Kidney epithelial cell (primary cell): ENCODE results near the gene SGSM1. TPM values are rescaled to one million over a fixed set of nuclear protein-coding genes. Genes with fewer than 3 reads are reported as not detected.

ENCODE experiments used
- DNase-seq: peaks from one replicate; pipeline ENCODE4 v3.0.0-alpha.2; 2010; ENCODE audit warnings: low read depth
- H3K27me3 ChIP-seq: 2 replicates; pipeline ENCODE4 v1.6.0; 2011; ENCODE audit warnings: low read length; ENCODE audit not compliant: control insufficient read depth, insufficient read depth
- H3K36me3 ChIP-seq: 2 replicates; pipeline ENCODE4 v1.5.1; 2011; ENCODE audit warnings: low read length; ENCODE audit not compliant: control insufficient read depth, insufficient read depth
- H3K4me3 ChIP-seq: 2 replicates; pipeline ENCODE4 v1.5.1; 2011; ENCODE audit warnings: low read depth, mild to moderate bottlenecking, control low read depth, low read length
- total RNA-seq: library from RNA; depleted of rRNA; stranded (reverse); fragments of >200 nt; gene quantifications from 2 replicates; pipeline ENCODE4 v1.2.3, GENCODE V29; 2015
- TF ChIP-seq, protein P1 (sequence below): IDR thresholded peaks from 2 replicates; pipeline ENCODE4 v1.5.1; 2011; ENCODE audit warnings: mild to moderate bottlenecking, moderate library complexity, low read length, control low read depth, inconsistent platforms; ENCODE audit not compliant: insufficient read depth, poor library complexity, severe bottlenecking

The SGSM1 gene
- total RNA-seq, 1 donor from 2014 or later, result 0.25 TPM

DNA sequence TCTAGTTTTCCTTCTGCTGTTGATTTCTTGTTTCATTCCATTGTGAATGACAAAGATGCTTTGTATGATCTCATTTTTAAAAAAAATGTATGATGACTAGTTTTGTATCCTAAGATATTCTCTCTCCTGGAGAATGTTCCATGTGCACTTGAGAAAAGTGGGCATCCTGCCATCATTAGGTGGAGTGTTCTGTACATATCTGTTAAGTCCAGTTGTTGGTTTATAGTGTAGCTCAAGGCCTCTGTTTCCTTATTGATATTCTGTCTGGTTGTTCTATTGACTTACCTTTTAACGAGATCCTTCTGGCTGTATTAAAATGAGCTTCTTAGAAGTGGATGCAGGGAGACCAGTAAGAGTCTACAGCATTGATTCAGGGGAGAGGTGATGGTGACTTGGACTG is 35.2 kb downstream of the SGSM1 start:
- H3K36me3 ChIP-seq, result no peaks in the 10 kb centered on the region
- H3K27me3 ChIP-seq, result no peaks in the 10 kb centered on the region
- no peak overlapping the region for H3K4me3 ChIP-seq
- TF ChIP-seq, protein P1, sequence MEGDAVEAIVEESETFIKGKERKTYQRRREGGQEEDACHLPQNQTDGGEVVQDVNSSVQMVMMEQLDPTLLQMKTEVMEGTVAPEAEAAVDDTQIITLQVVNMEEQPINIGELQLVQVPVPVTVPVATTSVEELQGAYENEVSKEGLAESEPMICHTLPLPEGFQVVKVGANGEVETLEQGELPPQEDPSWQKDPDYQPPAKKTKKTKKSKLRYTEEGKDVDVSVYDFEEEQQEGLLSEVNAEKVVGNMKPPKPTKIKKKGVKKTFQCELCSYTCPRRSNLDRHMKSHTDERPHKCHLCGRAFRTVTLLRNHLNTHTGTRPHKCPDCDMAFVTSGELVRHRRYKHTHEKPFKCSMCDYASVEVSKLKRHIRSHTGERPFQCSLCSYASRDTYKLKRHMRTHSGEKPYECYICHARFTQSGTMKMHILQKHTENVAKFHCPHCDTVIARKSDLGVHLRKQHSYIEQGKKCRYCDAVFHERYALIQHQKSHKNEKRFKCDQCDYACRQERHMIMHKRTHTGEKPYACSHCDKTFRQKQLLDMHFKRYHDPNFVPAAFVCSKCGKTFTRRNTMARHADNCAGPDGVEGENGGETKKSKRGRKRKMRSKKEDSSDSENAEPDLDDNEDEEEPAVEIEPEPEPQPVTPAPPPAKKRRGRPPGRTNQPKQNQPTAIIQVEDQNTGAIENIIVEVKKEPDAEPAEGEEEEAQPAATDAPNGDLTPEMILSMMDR, result no peak
- no peak for DNase-seq

DNA sequence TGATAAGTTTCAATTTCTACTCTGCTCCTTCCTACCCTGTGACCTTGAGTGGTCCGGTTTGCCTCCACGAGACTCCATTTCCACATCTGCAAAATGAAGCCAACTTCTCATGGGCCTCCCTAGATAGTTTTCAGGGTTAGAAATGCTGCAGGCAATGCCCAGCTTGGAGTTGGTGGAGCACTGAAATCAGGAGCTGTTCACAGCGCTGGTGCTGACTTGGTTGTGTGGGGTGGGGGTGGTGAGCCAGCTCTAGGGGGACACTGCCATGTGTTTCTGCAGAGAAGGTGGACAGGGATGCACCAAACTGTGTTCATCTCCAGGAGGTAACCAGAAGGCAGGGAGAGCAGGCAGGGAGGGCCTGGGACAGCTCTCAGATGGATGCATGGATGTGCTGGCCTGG is 37.0 kb downstream of the SGSM1 start:
- TF ChIP-seq, protein P1, result no peak
- no peak for DNase-seq
- H3K27me3 ChIP-seq, result no peaks in the 10 kb centered on the region

DNA sequence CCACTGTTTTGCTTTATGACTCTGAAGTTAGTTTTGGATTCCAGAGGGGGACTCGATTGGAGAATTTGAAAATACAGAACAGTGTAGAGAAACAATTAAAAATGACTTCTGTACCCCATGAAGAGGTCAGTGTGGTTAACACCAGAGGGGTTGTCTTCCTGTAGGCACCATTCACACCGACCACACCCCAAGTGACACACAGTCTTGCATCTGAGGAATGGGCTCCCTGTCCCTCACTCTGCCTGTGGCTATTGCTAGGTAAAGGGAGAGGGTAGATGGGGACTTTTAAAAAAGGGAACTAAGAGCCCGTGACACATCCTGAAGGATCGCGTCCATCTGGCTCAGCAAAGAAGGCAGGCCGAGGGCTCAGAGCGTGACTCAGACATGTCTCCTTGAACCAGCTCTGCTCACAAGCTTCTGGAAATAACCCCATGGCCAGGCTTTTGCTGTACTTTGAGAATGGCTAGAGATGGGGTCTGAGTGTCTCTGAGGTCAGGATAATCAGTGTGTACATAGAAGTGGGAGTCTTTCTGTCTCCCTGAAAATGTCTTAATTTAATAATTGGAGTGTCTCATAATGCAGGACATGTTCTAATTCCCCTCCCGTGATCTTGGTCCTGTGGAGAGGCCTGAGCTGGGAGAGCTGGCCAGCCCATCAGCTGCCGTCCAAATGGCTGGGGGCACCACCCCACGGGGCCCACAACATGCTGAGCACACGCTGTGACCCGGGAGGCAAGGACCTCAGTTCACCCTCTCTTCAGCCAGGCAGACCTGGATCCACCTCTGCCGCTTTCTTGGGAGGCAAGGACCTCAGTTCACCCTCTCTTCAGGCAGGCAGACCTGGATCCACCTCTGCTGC is 39.3 kb downstream of the SGSM1 start:
- no peak for DNase-seq
- Histone ChIP-seq H3K36me3 (no peaks in the 10 kb centered on the region), H3K27me3 (no peaks in the 10 kb centered on the region), H3K4me3 (no peak overlapping the region)
- TF ChIP-seq, protein P1, result no peak

More for the DNA sequence above, 37.0 kb downstream of the SGSM1 start:
- Histone ChIP-seq H3K4me3 (no peak overlapping the region), H3K36me3 (no peaks in the 10 kb centered on the region)

DNA sequence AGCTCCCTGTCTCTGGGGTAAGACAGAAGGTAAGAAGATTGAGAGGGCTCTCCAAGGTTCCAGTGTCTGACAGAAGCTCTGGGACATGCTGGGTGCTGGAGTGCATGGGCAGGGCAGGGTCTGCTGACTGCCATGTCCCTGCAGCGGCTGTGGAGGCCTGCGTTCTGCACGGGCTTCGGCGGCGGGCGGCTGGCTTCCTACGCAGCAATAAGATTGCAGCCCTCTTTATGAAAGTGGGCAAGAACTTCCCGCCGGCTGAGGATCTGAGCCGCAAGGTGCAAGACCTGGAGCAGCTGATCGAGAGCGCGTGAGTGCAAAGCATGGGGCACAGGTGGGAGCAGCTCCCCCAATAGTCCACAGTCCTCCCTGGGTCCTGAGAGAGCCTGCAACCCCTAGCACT is 41.5 kb downstream of the SGSM1 start:
- Histone ChIP-seq H3K27me3 (no peaks in the 10 kb centered on the region), H3K4me3 (no peak overlapping the region), H3K36me3 (no peaks in the 10 kb centered on the region)
- TF ChIP-seq, protein P1, result no peak
- DNase-seq, result no peak

DNA sequence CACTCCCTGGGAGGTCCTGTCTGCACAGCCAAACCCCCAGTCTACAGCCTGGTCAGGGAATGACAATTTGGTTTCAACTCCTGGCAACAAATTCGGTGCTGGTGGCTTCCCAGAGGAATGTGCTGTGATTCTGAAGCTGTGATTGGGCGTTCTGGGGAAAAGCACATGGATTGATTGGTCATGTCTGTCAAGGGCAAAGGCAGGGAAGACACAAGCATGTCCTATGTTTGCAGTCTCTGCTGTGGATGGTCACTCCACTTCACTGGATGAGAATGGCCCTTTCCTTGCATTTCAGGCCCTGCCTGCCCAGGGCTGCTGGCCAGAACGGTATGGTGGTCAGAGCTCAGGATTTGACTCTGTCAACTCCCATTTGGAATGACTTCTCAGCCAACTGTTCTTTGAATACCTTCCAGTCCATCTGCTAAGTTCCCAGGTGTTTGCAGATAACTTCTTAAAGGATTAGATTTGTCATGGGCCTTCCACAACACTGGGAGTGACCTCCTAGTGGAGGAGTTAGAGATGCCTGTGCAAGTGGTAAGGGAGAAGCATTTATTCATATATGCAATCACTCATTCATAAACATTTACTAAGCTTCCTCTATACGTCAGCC is 42.7 kb downstream of the SGSM1 start:
- TF ChIP-seq, protein P1, result no peak
- no peak for DNase-seq
- H3K36me3 ChIP-seq, result no peaks in the 10 kb centered on the region
- H3K27me3 ChIP-seq, result no peaks in the 10 kb centered on the region
- H3K4me3 ChIP-seq, result no peak overlapping the region

DNA sequence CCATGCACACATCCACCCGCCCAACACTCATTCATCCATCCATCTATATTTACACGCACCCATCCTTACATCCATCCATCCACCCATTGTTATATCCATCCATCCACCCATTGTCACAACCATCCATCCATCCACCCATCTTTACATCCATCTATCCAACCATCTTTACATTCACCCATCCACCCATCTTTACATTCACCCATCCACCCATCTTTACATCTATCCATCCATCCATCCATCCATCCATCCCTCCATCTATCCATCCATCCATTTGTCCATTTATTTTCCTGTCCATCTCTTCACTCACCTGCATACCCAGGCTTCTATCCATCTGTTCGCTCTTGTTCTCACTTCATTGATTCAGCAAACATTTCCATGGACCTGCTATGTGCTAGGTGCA is 49.8 kb downstream of the SGSM1 start:
- TF ChIP-seq, protein P1, result no peak
- Histone ChIP-seq H3K4me3 (no peak overlapping the region), H3K36me3 (no peaks in the 10 kb centered on the region), H3K27me3 (no peaks in the 10 kb centered on the region)
- DNase-seq, result no peak
